Stimulated activated naive CD4-positive, alpha-beta T cell (primary cell): Measurements from ENCODE around the gene CIPC.
A peak's percentile ranks its signal among the peaks of the same experiment; 100 is the strongest.

Experiments used
- DNase-seq, 6 experiments: peaks; one replicate each; lab custom pipeline; 2025; lab: John Stamatoyannopoulos, UW

Gene CIPC

GRCh38 chr14:77125823-77126325 is 27.8 kb downstream of the CIPC start:
- no peak for DNase-seq

GRCh38 chr14:77126461-77126990 is 28.5 kb downstream of the CIPC start:
- DNase-seq = no peak

GRCh38 chr14:77128414-77128891 is 30.4 kb downstream of the CIPC start:
- DNase-seq = no peak

- no peak for DNase-seq
Measured at GRCh38 chr14:77130386-77130785, 32.3 kb downstream of the CIPC start.

GRCh38 chr14:77131206-77131605 is 33.1 kb downstream of the CIPC start:
- no peak for DNase-seq

GRCh38 chr14:77131871-77132486 is 33.9 kb downstream of the CIPC start:
- DNase-seq = no peak

GRCh38 chr14:77133720-77134338 is 35.8 kb downstream of the CIPC start:
- peak; percentile 5 to 42 (median 27) for DNase-seq

GRCh38 chr14:77139022-77139421 is 41.0 kb downstream of the CIPC start:
- DNase-seq = no peak

GRCh38 chr14:77139540-77140358 is 41.7 kb downstream of the CIPC start:
- peak in 1 of 6 experiments; percentile 5 for DNase-seq

GRCh38 chr14:77140359-77141213 is 42.5 kb downstream of the CIPC start:
- DNase-seq = no peak

- no peak for DNase-seq
Measured at GRCh38 chr14:77141214-77142004, 43.4 kb downstream of the CIPC start, which contains the start of gene ZDHHC22. ZDHHC22 (minus strand) TSS chr14:77141791; CDS start chr14:77139738, 2,053 bp downstream.

GRCh38 chr14:77142005-77142800 is 44.1 kb downstream of the CIPC start:
- no peak for DNase-seq

- no peak for DNase-seq
Measured at GRCh38 chr14:77143071-77143470, 45.0 kb downstream of the CIPC start.

GRCh38 chr14:77144412-77145115 is 46.5 kb downstream of the CIPC start:
- no peak for DNase-seq

GRCh38 chr14:77145975-77146740 is 48.1 kb downstream of the CIPC start:
- DNase-seq = no peak

GRCh38 chr14:77148510-77149231 is 50.6 kb downstream of the CIPC start:
- DNase-seq = no peak

GRCh38 chr14:77151245-77151644 is 53.2 kb downstream of the CIPC start:
- no peak for DNase-seq
